ENCODE results near the gene COPG2.

The COPG2 gene

DNA sequence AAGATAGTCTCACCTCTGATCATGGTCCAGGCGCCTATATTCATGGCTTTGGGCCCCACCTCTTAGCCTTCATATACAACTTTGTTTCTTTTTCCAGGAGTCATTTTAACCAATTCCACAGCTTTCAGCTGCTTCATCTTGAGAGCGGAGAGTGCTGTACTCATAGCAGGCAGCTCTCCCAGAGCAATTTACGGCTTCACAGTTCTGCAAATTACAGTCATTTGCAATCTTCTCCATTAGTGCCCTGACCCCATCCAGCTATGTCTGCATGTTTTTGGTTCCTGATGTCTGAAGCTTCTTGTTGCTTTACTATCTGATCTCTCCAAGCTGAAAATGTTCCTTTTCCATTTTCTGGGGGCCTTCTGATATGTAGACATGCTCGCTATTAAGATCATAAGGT lies 194.7 kb downstream of the COPG2 start:
- no peak for DNase-seq (ENCODE audit: low read depth)

DNA sequence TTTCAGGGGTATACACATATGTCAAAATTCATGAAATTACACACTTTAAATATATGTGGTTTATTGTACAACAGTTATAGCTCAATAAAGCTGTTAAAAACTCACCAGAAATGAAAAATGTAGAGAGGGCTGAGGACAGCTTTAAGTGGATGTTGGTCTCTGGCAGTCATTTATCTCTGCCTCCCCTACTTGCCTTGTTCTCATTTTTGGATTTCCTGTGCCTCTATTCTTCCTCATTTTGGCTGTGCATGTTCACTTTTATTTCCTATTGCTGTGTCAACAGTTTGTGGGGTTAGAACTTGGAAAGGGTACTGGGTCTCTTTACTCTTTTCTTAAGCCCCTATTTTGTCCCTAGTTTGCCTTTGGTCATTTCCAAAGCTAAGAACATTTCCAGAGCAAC lies 195.3 kb downstream of the COPG2 start:
- no peak for DNase-seq (ENCODE audit: low read depth)

- DNase-seq (ENCODE audit: low read depth): no peak
Measured at GRCh38 chr7:130471974-130472373, 196.6 kb downstream of the COPG2 start.

GRCh38 chr7:130468612-130469011 lies 199.9 kb downstream of the COPG2 start:
- no peak for DNase-seq (ENCODE audit: low read depth)

DNA sequence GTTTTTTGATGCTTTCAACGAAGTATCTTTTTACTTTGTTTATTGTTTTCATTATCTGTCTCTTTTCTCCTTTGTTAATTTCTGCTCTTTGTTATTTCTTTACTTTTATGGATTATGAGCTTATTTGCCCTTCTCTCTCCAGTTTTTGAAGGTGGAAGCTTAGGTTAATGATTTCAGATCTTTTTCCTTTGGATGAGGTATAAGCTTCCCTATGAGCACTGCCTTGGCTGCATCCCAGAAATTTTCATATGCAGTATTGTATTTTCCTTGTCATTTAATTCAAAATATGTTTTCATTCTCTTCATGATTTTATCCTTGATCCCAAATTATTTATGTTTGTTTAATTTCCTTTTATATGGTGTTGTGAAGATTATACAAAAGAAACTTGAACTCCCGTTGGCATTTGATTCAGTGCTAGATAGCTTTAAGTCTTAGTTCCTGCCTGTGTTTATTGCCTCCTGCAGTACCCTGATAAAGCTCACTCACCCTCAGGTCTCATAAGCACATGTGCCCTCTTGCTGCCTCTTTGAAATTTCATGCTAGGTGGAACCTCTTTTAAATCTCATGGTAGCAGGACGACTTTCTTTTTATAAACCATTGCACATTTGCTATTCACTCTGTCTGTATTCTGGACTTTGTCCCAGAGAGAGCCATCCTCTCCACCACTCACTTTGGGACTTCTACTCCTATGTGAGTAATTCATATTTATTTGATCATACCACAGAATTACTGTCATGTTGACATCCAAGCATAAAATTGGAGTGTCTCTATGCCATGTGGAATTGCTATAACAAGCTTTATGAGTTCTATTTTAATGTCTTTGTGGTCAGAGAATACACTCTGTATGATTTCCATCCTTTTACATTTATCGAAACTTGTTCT lies 204.8 kb downstream of the COPG2 start:
- DNase-seq (ENCODE audit: low read depth): no peak

- no peak for DNase-seq (ENCODE audit: low read depth)
Measured at GRCh38 chr7:130461272-130461671, 207.3 kb downstream of the COPG2 start.

DNA sequence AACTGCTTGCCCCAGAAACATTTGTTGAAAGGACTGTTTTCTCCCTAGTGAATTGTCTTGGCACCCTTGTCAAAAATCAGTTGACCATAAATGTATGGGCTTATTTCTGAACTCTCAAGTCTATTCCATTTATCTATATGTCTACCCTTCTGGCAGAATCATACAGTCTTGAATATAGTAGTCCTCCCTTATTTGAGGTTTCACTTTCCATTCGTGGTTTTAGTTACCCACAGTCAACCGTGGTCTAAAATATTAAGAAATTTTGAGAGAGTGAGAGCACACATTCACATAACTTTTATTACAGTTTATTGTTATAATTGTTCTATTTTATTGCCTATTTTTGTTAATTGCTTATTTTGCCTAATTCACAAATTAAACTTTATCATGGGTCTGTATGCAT lies 210.3 kb downstream of the COPG2 start:
- no peak for DNase-seq (ENCODE audit: low read depth)
